Measurements from ENCODE around the gene HSD17B3. TPM values are rescaled to one million over a fixed set of nuclear protein-coding genes. Genes with fewer than 3 reads are reported as not detected.
"Not testable (repeated sequence)": the region's sequence is repeated elsewhere in the genome, so short reads cannot be mapped to it uniquely, and the experiment has no call there.

Gene HSD17B3
- total RNA-seq, 3 donors from 2014 or later = not detected

DNA sequence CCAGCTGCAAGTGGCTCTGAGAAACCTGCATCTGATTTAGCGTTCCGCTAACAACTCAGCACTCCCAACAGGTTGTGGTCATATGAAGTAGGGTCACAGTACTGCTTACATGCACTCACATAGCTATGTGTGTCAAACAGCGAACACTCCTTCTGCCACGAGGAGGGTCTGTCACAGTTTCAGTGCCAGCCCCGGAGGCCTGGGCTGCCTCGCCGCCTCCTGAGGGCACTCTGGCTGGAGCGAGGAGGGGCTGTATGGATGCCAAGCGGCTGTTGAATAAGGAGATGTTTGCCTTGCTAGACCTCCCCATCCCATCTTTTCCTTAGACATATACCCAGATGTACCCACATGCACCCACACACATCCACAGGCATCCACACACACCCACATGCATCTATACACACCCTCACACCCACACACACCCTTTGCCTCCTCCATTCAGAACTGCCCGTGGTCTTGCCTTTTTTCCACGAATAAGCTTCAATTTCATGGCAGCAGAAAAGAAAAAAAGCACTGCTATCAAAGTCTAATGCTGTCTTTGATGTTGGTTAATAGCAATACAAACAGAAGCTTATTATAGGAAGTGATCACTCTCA, 95.7 kb downstream of the HSD17B3 start:
- no peak overlapping the region for H3K4me3 Mint-ChIP-seq
- no peak for ATAC-seq
- H3K9me3 Mint-ChIP-seq = no peaks in the 10 kb centered on the region
- H3K36me3 Mint-ChIP-seq (ENCODE audit: insufficient read depth) = no peaks in the 10 kb centered on the region
- peaks cover 8% of the 10 kb centered on the region for H3K4me1 Mint-ChIP-seq (ENCODE audit: low read depth)
- no peak for DNase-seq
- peaks cover 5% of the 10 kb centered on the region for H3K27me3 Mint-ChIP-seq (ENCODE audit: low read depth)

DNA sequence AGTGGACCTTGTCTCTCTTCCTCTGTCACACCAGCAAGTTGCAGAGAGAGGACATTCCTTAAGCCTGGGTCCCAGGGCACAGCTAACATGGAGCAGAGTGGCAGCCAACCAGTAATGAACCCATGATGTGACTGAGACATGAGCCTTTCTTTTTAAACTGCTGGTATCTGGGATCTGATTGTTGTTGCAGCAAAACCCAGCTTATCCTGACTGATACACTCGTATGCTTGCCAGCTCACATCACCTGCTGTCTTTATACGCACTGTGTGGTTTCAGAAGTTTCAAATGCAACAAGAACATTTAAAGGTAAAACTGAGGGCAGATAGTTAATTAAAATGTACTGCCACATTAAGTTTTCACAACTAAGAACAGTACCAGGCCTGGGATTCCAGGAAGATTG, 97.1 kb downstream of the HSD17B3 start:
- ATAC-seq (no peak), DNase-seq (no peak)
- no peaks in the 10 kb centered on the region for H3K27me3 Mint-ChIP-seq (ENCODE audit: low read depth)
- H3K36me3 Mint-ChIP-seq (ENCODE audit: insufficient read depth) = no peaks in the 10 kb centered on the region
- peaks cover 8% of the 10 kb centered on the region for H3K4me1 Mint-ChIP-seq (ENCODE audit: low read depth)
- H3K9me3 Mint-ChIP-seq = no peaks in the 10 kb centered on the region
- H3K4me3 Mint-ChIP-seq = no peak overlapping the region

DNA sequence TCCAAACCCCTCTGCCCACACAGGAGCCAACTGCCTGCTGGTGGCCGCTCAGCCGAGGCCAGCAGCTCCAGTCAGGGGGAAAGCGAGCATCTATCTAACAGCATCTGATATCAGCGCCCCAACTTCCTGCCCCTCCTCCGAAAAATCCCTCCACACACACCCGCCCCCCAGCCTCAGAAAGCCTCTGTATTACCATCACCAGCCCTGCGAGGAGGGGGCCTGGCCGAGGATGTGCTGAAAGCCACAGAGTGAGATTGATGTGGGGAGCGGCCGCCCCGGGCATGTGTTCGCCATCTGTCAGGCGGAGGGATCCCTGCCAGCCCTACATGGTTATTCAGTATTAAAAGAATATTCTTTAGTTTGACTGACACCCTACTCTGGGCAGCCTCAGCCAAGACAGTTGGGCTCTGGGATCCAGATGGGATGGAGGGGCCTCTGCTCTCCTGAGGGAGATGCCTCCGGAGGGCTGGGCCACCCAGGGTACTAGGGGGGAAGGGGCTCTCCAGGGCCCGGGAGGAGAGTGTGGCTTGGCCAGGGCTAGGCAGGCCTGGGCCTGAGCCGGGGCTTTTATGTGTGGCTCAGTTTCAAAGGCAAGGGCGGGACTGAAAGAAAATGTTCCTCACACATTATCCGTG, 98.0 kb downstream of the HSD17B3 start:
- Mint-ChIP-seq H3K4me1 (ENCODE audit: low read depth) (peaks cover 8% of the 10 kb centered on the region), H3K36me3 (ENCODE audit: insufficient read depth) (no peaks in the 10 kb centered on the region), H3K9me3 (no peaks in the 10 kb centered on the region), H3K27me3 (ENCODE audit: low read depth) (no peaks in the 10 kb centered on the region), H3K4me3 (no peak overlapping the region)
- DNase-seq (no peak), ATAC-seq (peak in 1 of 2 donors; percentile 21)

DNA sequence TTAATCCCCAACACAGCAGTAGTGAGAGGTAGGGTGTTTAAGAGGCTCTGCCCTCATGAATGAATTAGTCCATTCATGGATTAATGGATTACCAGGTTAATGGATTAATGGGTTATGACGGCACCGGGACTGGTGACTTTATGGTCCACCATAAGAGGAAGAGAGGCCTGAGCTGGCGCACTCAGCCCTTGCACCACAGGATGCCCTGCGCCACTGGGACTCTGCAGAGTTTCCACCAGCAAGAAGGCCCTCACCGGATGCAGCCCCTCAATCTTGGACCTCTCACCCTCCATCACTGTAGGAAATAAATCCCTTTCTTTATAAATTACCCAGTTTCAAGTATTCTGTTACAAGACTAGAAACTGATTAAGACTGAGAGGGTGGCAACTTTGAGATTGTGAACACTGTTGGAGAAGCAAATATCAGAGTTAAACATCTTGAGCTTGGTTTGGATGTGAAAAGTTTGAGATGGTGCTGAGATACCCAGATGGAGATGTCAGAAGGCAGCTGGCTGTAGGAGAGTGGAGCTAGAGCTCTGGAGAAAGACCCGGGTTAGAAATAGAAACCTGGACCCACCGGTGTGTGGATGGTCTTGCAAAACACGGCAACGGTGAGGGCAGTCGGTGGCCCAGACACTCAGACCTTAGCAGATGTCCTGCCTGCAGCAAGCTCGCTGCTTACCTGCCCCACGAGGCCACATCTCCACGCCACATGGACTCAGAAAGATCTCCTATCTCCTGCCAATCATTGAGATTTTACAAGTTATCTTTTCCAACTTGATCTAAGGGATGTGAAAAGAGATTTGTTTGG, 98.8 kb downstream of the HSD17B3 start:
- Mint-ChIP-seq H3K4me1 (ENCODE audit: low read depth) (peaks cover 8% of the 10 kb centered on the region), H3K9me3 (no peaks in the 10 kb centered on the region), H3K27me3 (ENCODE audit: low read depth) (no peaks in the 10 kb centered on the region), H3K36me3 (ENCODE audit: insufficient read depth) (no peaks in the 10 kb centered on the region), H3K4me3 (no peak overlapping the region)
- ATAC-seq (no peak), DNase-seq (no peak)

DNA sequence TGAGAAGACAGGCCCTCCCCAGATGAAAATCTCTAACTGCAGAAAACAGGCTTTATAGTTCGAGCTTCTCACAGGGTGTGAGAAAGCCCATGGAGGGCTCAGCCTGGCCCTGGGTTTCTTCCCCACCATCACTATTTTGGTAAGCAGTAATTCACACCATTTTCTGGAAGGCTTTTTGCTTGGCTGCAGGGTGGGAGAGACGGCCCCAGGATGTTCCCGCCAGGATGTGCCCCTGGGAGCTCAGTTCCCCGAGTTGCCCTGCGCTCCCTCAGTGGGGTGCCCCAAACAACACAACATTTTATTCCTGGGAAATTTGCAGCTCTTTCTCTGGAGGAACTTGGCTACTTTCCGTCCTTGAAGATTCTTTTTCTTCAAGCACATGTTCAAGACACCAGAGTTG, 100.8 kb downstream of the HSD17B3 start:
- no peak for DNase-seq
- Mint-ChIP-seq H3K27me3 (ENCODE audit: low read depth) (peaks cover 3% of the 10 kb centered on the region), H3K4me1 (ENCODE audit: low read depth) (peaks cover 8% of the 10 kb centered on the region), H3K4me3 (no peak overlapping the region), H3K9me3 (no peaks in the 10 kb centered on the region), H3K36me3 (ENCODE audit: insufficient read depth) (no peaks in the 10 kb centered on the region)
- no peak for ATAC-seq

DNA sequence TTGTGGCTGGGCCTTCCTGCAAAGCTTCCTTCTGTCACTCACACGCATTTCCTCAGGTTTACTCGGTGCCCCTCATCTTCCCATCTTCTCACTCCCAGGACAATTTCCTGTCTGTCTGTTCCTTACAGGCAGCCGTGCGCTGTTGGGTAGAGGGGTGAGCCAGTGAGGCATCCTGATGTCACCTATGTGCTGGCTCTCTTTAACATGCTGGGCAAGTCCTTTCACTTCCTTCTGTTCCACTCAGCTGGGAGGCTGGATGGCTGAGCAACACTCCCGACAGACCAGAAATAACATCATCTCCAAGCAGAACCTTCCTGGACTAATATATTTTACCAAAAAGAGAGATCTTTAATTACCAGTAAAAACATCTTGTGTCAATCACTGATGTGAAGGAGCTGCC, 103.0 kb downstream of the HSD17B3 start:
- DNase-seq (no peak), ATAC-seq (no peak)
- Mint-ChIP-seq H3K4me3 (no peak overlapping the region), H3K4me1 (ENCODE audit: low read depth) (peaks cover 8% of the 10 kb centered on the region), H3K9me3 (no peaks in the 10 kb centered on the region), H3K36me3 (ENCODE audit: insufficient read depth) (no peaks in the 10 kb centered on the region), H3K27me3 (ENCODE audit: low read depth) (peaks cover 3% of the 10 kb centered on the region)

DNA sequence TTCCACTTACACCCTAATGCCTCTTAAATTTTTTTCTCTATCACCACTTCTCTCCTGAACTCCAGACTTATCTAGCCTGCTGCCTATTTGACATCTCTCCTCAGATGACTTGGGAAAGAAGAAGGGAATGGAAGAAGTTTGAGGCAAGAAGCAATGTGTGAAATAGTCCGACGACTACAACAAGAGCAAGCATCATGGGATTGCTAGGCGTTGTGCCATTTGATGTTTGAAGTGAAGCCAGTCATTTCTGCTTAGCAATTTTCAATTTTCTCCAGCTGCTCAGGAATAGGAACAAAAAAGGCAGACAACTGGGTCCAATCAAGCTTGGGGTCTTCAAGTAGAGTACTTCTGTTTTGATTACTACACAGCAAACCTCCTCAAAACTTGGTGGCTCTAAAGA, 106.4 kb downstream of the HSD17B3 start:
- Mint-ChIP-seq H3K9me3 (peaks cover 6% of the 10 kb centered on the region), H3K4me3 (no peak overlapping the region), H3K36me3 (ENCODE audit: insufficient read depth) (no peaks in the 10 kb centered on the region), H3K27me3 (ENCODE audit: low read depth) (peaks cover 3% of the 10 kb centered on the region), H3K4me1 (ENCODE audit: low read depth) (no peaks in the 10 kb centered on the region)
- ATAC-seq = no peak
- no peak for DNase-seq

DNA sequence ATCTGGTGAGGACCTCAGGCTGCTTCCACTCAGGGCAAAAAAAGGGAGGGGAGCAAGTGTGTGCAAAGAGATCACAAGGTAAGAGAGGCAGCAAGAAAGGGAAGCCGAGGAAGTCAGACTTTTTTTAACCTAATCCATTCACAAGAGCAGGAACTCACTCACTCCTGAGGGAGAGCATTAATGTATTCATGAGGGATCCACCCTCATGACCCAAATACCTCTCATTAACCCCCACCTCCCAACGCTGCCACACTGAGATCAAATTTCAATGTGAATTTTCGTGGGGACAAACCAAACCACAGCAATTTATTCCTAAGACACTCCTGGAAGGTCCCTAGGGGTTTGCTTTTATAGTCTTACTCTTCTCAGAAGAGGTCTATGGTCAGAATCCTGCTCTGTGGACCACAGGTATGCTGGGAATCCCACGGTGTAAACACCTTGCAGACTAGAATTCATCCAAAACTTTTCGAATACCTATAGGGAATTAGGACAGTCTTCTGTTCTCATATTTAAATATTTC, 108.7 kb downstream of the HSD17B3 start:
- ATAC-seq (no peak), DNase-seq (no peak)
- Mint-ChIP-seq H3K4me3 (no peak overlapping the region), H3K27me3 (ENCODE audit: low read depth) (peaks cover 3% of the 10 kb centered on the region), H3K9me3 (peaks cover 6% of the 10 kb centered on the region), H3K4me1 (ENCODE audit: low read depth) (no peaks in the 10 kb centered on the region), H3K36me3 (ENCODE audit: insufficient read depth) (no peaks in the 10 kb centered on the region)

DNA sequence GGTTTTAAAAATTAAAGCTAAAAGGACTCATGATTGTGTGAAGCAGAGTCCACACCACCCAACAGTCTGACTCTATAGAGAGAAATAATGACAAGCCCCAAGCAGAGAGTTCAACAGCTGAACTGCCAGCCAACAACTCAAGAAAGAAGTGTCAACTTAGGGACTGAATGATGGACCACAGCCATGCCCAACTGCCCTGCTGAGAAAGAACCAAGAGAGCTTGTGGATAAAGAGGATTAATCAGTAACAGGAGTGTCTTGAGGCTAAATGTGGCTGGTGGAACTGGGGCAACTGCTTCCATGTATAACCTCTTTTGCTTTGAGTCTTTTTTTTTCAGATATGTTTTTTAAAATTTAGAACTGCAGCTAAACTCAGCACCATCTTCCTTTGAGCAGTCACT, 109.3 kb downstream of the HSD17B3 start:
- ATAC-seq (no peak), DNase-seq (no peak)
- no peak overlapping the region for H3K4me3 Mint-ChIP-seq
- H3K27me3 Mint-ChIP-seq (ENCODE audit: low read depth) = peaks cover 3% of the 10 kb centered on the region
- H3K36me3 Mint-ChIP-seq (ENCODE audit: insufficient read depth) = no peaks in the 10 kb centered on the region
- H3K9me3 Mint-ChIP-seq = peaks cover 6% of the 10 kb centered on the region
- no peaks in the 10 kb centered on the region for H3K4me1 Mint-ChIP-seq (ENCODE audit: low read depth)

DNA sequence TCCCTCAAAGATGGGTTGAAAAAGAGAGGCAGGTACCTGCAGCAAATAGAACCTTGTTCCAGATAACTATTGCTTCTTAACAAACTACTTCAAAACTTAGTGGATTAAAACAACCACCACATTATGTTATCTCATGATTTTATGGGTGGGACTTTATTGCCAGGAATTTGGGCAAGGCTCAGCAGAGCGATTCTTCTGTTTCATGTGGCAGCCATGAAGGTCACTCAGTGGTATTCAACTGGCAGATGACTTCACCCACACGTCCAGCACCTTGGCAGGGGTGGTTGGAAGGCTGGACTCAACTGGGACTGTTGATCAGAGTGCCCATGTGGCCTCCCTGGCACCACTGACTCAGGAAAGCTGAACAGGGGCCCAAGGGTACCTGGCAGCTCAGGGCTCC, 112.0 kb downstream of the HSD17B3 start:
- ATAC-seq (no peak), DNase-seq (no peak)
- H3K36me3 Mint-ChIP-seq (ENCODE audit: insufficient read depth) = peaks cover 3% of the 10 kb centered on the region
- no peaks in the 10 kb centered on the region for H3K4me1 Mint-ChIP-seq (ENCODE audit: low read depth)
- no peak overlapping the region for H3K4me3 Mint-ChIP-seq
- H3K9me3 Mint-ChIP-seq = peaks cover 6% of the 10 kb centered on the region
- peaks cover 18% of the 10 kb centered on the region for H3K27me3 Mint-ChIP-seq (ENCODE audit: low read depth)

DNA sequence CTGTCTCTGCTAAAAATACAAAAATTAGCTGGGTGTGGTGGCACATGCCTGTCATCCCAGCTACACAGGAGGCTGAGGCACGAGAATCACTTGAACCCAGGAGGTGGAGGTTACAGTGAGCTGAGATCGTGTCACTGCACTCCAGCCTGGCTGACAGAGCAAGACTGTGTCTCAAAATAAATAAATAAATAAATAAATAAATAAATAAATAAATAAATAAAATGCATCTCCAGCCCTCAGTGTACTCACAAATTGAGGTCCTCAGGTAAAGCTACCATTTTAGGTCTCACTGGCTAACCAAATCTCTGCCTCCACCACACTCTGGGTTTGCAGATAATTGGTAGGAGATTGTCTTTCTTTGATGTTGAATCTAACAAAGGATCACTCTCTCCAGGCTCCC, 112.4 kb downstream of the HSD17B3 start:
- ATAC-seq; H3K4me1 Mint-ChIP-seq (ENCODE audit: low read depth); H3K9me3 Mint-ChIP-seq; DNase-seq; H3K36me3 Mint-ChIP-seq (ENCODE audit: insufficient read depth); H3K4me3 Mint-ChIP-seq: not testable (repeated sequence)
- peaks cover 19% of the 10 kb centered on the region for H3K27me3 Mint-ChIP-seq (ENCODE audit: low read depth)

DNA sequence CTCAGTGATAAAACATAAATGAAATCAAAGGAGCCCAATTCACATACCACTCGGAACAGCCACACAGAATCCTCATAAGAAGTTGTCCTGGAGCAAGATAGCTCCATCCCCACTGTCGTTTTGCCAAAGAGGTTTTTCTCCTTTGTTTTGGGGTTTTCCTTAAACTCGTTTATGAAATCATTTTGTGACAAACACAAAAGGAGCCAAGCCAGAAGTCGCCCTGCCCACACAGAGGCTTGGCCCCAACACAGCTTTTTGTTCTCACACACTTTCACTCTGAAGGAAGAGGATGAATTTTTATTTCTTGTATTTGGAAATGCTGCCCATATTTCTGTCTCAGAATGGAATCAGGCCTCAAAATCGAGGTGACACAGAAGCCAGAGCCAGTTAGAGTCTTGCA, 113.4 kb downstream of the HSD17B3 start:
- DNase-seq (no peak), ATAC-seq (no peak)
- Mint-ChIP-seq H3K4me1 (ENCODE audit: low read depth) (no peaks in the 10 kb centered on the region), H3K4me3 (no peak overlapping the region), H3K36me3 (ENCODE audit: insufficient read depth) (peaks cover 3% of the 10 kb centered on the region), H3K9me3 (peaks cover 6% of the 10 kb centered on the region), H3K27me3 (ENCODE audit: low read depth) (peaks cover 25% of the 10 kb centered on the region)

DNA sequence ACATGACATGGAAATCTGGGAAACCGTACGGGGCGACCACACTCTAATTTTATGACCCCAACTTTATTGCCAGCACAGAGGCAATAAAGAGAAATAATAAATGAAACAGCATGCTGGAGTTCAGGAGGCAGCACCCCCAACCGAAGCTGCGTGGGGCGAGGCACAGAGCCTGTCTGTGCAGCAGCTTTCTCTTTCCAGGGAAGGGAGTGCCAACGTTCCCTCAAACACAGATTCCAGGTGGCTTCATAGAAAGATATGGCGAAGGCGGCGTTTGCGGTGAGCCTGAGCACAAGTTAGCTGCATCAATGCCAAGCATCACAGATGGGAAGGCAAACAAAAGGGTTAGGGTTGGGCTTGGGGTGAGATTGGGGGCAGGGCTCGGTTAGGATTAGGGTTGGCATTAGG, 114.8 kb downstream of the HSD17B3 start:
- H3K9me3 Mint-ChIP-seq = peaks cover 6% of the 10 kb centered on the region
- H3K4me1 Mint-ChIP-seq (ENCODE audit: low read depth) = no peaks in the 10 kb centered on the region
- peaks cover 30% of the 10 kb centered on the region for H3K27me3 Mint-ChIP-seq (ENCODE audit: low read depth)
- H3K36me3 Mint-ChIP-seq (ENCODE audit: insufficient read depth) = peaks cover 3% of the 10 kb centered on the region
- DNase-seq = no peak
- ATAC-seq = no peak
- H3K4me3 Mint-ChIP-seq = no peak overlapping the region

DNA sequence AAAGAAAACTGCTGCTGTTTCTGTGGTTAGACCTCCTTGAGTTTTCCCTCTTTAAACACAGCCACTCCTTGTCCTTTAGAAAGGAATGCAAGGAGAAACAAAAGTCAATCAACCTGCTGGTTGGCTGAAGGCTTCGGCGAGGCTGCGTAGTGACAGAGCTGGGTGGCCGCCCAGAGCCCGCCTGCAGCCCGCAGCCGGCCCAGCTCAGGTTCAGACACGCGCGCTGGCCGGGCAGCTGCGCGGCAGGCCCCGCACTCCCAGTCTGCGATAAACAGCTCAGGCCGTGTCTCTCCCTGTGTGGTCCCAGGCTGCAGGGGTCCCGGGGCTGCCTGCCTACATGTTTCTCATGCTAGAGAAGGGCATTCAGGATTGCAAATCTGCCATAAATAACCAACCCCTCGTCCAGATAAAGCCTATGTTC, 115.4 kb downstream of the HSD17B3 start:
- ATAC-seq = no peak
- no peaks in the 10 kb centered on the region for H3K4me1 Mint-ChIP-seq (ENCODE audit: low read depth)
- H3K27me3 Mint-ChIP-seq (ENCODE audit: low read depth) = peaks cover 32% of the 10 kb centered on the region
- no peak for DNase-seq
- peaks cover 3% of the 10 kb centered on the region for H3K36me3 Mint-ChIP-seq (ENCODE audit: insufficient read depth)
- peaks cover 6% of the 10 kb centered on the region for H3K9me3 Mint-ChIP-seq
- H3K4me3 Mint-ChIP-seq = no peak overlapping the region

All from activated T-cell treated with anti-CD3 and anti-CD28 coated beads, Interleukin-2, amount 50 U/mL, for 4 hours (primary cell).